Body of pancreas (tissue), 4 donors: ENCODE data around the gene VGF.

Source experiments
- CTCF ChIP-seq, 7 experiments: fragments of 450-650 bp in 4 of 7; fragments of 200-600 bp in 3 of 7; sonication (generic) in 3 of 7; IDR thresholded peaks; one replicate each; pipeline ENCODE4 v1.5.1; 2016 to 2019; ENCODE audit warnings: antibody characterized with exemption in 7 of 7
- POLR2A ChIP-seq, 3 donors: fragments of 450-650 bp; IDR thresholded peaks; one replicate each; pipeline ENCODE4 v1.6.1; 2016; ENCODE audit warnings: antibody characterized with exemption in 3 of 3, mild to moderate bottlenecking in 2 of 3

GRCh38 chr7:101155303-101155702 is 10.1 kb downstream of the VGF start:
- TF ChIP-seq CTCF (IDR thresholded peaks at IDR 0.05) (no peak), POLR2A (IDR thresholded peaks at IDR 0.05) (no peak)
